ENCODE data around the gene ORAI3. TPM values are rescaled to one million over a fixed set of nuclear protein-coding genes. Genes with fewer than 3 reads are reported as not detected.

ORAI3 gene
- total and polyA plus RNA-seq, 2 of the 13 experiments (the other 11 are each of a cell fraction or from before 2014, with no cell fraction given) = 11.4 to 32.0 TPM

- no peaks in the 10 kb centered on the region for H3K9me3 ChIP-seq (ENCODE audit: low read length)
- no peak overlapping the region for H3K9ac ChIP-seq (ENCODE audit: insufficient read depth, low read depth, low read length)
- H3K4me1 ChIP-seq (ENCODE audit: insufficient read depth, low read length) = peaks cover 59% of the 10 kb centered on the region
- DNase-seq (ENCODE audit: low spot score) (no peak), FAIRE-seq (no peak), ATAC-seq (no peak)
- no TSS peak for BruUV-seq (replicated peaks)
- intact Hi-C loops (cut with micrococcal nuclease; ENCODE audit: unreplicated experiment) = no loop called here
- H4K20me1 ChIP-seq (ENCODE audit: insufficient read depth, low read length) = no peaks in the 10 kb centered on the region
- no peak overlapping the region for H3K4me2 ChIP-seq (ENCODE audit: low read depth, low read length)
- POLR2A ChIA-PET = interaction anchor here (0.5 kb wide), 1 partner anchor 27 kb away, joined by 3 read pairs; no protein-coding TSS in a partner anchor
- CTCF ChIA-PET (ENCODE audit: low intra/inter-chr PET ratio, low total read pairs) = no interaction called here
- no peak overlapping the region for H2AFZ ChIP-seq (ENCODE audit: low read length)
- TF ChIP-seq GATA4 (IDR thresholded peaks at IDR 0.05; ENCODE audit: borderline replicate concordance, low read depth) = no peak
- no peak for TF ChIP-seq SMARCC2 (IDR thresholded peaks at IDR 0.05)
- no peak for TF ChIP-seq ZNF160 (CRISPR knock-in tag; IDR thresholded peaks at IDR 0.05)
- peak; percentile 12; the same call in 1 of the 2 replicates for TF ChIP-seq ZNF646 (CRISPR knock-in tag; IDR thresholded peaks at IDR 0.05)
- TF ChIP-seq ZNF138 (CRISPR knock-in tag; IDR thresholded peaks at IDR 0.05; ENCODE audit: low read depth) = no peak
- TF ChIP-seq TBP (CRISPR knock-in tag; IDR thresholded peaks at IDR 0.05) = no peak
- TF ChIP-seq KDM5B (CRISPR knock-in tag; IDR thresholded peaks at IDR 0.05; ENCODE audit: borderline replicate concordance) = no peak
- no peak for TF ChIP-seq ZNF317 (CRISPR knock-in tag; IDR thresholded peaks at IDR 0.05)
- 0 out of 2 replicates have a peak, but pooled peaks have one; percentile 13 for TF ChIP-seq ZNF768 (CRISPR knock-in tag; IDR thresholded peaks at IDR 0.05)
- TF ChIP-seq JUNB (CRISPR knock-in tag; IDR thresholded peaks at IDR 0.05; ENCODE audit: borderline replicate concordance) = no peak
- no peak for TF ChIP-seq ZNF496 (CRISPR knock-in tag; IDR thresholded peaks at IDR 0.05; ENCODE audit: insufficient replicate concordance)
- no peak for TF ChIP-seq U2AF1 (optimal IDR thresholded peaks at IDR 0.05; ENCODE audit: low read depth, low read length)
- no peak for TF ChIP-seq ZNF670 (CRISPR knock-in tag; IDR thresholded peaks at IDR 0.05; ENCODE audit: borderline replicate concordance)
- TF ChIP-seq ZSCAN21 (CRISPR knock-in tag; IDR thresholded peaks at IDR 0.05; ENCODE audit: borderline replicate concordance) = no peak
- no peak for TF ChIP-seq TBX2 (CRISPR knock-in tag; IDR thresholded peaks at IDR 0.05; ENCODE audit: borderline replicate concordance)
- TF ChIP-seq ZBTB20 (CRISPR knock-in tag; IDR thresholded peaks at IDR 0.05; ENCODE audit: borderline replicate concordance, low read depth) = no peak
- TF ChIP-seq ZBTB33 (CRISPR knock-in tag; IDR thresholded peaks at IDR 0.05) = 0 out of 2 replicates have a peak, but pooled peaks have one; percentile 6
- 94% methylated on average over 21 of the region's 21 CpGs for WGBS (ENCODE audit: low lambda C conversion rate)
- no peak overlapping the region for H3K27ac ChIP-seq (ENCODE audit: extremely low read length, insufficient read depth, low read length)
- no peaks in the 10 kb centered on the region for H3K79me2 ChIP-seq (ENCODE audit: insufficient read depth, low read length)
- in situ Hi-C loops (cut with HindIII; ENCODE audit: extremely low pct_ligation_motif_present, low pct_unique_long_range_greater_than_20kb) = loop anchor here (5.0 to 25.0 kb wide), 3 partner anchors 465 to 882 kb away; partner anchors contain the start of genes ARMC5 and ZNF267
- no peak overlapping the region for H3K4me3 ChIP-seq (replicated peaks in 1 of 3; ENCODE audit: insufficient read depth in 1 of 3, low read depth in 2 of 3, low read length in 3 of 3)
- no peaks in the 10 kb centered on the region for H3K27me3 ChIP-seq (ENCODE audit: control insufficient read depth in 1 of 2, insufficient read depth in 2 of 2, low read length in 2 of 2)
- H3K36me3 ChIP-seq (replicated peaks in 1 of 2; ENCODE audit: control insufficient read depth in 1 of 2, insufficient read depth in 2 of 2, low read length in 2 of 2) = no peaks in the 10 kb centered on the region
Observed at GRCh38 chr16:30992276-30992780, 43.5 kb downstream of the ORAI3 start.
